Ovary (tissue), 9 donors: ENCODE measurements around the gene OSTM1. TPM values are rescaled to one million over a fixed set of nuclear protein-coding genes. Genes with fewer than 3 reads are reported as not detected.

Experiments
- DNase-seq, 5 donors: peaks; one replicate each; pipeline ENCODE4 v3.0.0-alpha.2; 2019 to 2020
- H3K27ac ChIP-seq, 2 donors: fragments of 200-600 bp; one replicate each; pipeline versions ENCODE4 v1.5.1 to v1.8.0; 2019 to 2022
- H3K27me3 ChIP-seq: fragments of 200-600 bp; one replicate; pipeline ENCODE4 v1.8.0; 2022
- H3K36me3 ChIP-seq: fragments of 200-600 bp; sonication (generic); one replicate; pipeline ENCODE4 v1.5.1; 2019
- H3K4me1 ChIP-seq: one replicate; pipeline ENCODE4 v1.8.1; 2013; ENCODE audit warnings: mild to moderate bottlenecking, moderate library complexity; ENCODE audit not compliant: insufficient read depth
- H3K4me3 ChIP-seq: fragments of 200-600 bp; sonication (generic); one replicate; pipeline ENCODE4 v1.5.1; 2017
- H3K9me3 ChIP-seq, 2 donors: fragments of 200-600 bp in 1 of 2; sonication (generic) in 1 of 2; one replicate each; pipeline versions ENCODE4 v1.5.1 to v1.8.1; 2013 to 2019; ENCODE audit warnings: mild to moderate bottlenecking in 1 of 2, moderate library complexity in 1 of 2
- EP300 ChIP-seq: sonication (generic); formaldehyde crosslinking; IDR thresholded peaks from one replicate; pipeline ENCODE4 v1.6.1; 2017; ENCODE audit warnings: antibody characterized with exemption
- POLR2A ChIP-seq: fragments of 450-650 bp; IDR thresholded peaks from one replicate; pipeline ENCODE4 v1.6.1; 2017; ENCODE audit warnings: antibody characterized with exemption, mild to moderate bottlenecking, moderate library complexity
- WGBS, 3 donors: extraction: QIAGEN DNeasy Blood & Tissue Kit in 1 of 3; methylation state at CpG; one replicate each; pipeline versions ENCODE4 v1.1.5 to v1.1.7; 2013 to 2017; 5-methylcytosine and 5-hydroxymethylcytosine counted together
- intact Hi-C, 4 donors: fragments of 100-400 bp; cut with DNase I; formaldehyde crosslinking; loops; one replicate each; pipeline versions ENCODE4 v1.11.0 to v1.15.1; 2022 to 2023
- polyA plus RNA-seq, 2 donors: library from polyadenylated mRNA; stranded (reverse); fragments of 200-250 nt in 1 of 2; fragments of 350-450 nt in 1 of 2; fragmentation: Illumina TruSeq in 1 of 2; extraction: RNeasy Lipid Tissue Mini Kit (QIAGEN cat#74804) in 1 of 2; gene quantifications; one replicate each; pipeline ENCODE4 v1.2.3, GENCODE V29; 2013 to 2014
- total RNA-seq, 7 donors: library from RNA; depleted of rRNA in 2 of 7; stranded (reverse); fragments of >200 nt in 2 of 7; fragmentation: NEBNext Ultra II Directional in 3 of 7; extraction: Animal tissue kit (Norgen Biotek cat#: 25700) in 3 of 7; gene quantifications; one replicate each; pipeline versions ENCODE4 v1.1.0 to v1.2.4, GENCODE V29; 2016 to 2023
- TF ChIP-seq, protein P1 (sequence below), 3 donors: fragments of 450-650 bp in 2 of 3; fragments of 200-600 bp in 1 of 3; IDR thresholded peaks; one replicate each; pipeline versions ENCODE4 v1.5.1 to v1.8.0; 2016 to 2022; ENCODE audit warnings: antibody characterized with exemption in 3 of 3, mild to moderate bottlenecking in 1 of 3
- donor health status: DM: no; HTN: no; CAD: no; lungs with moderate emphysema.
- donor health status: DM: no; HTN: no; CAD: no.
- donor health status: Bipolar disorder and iron deficiency.
- donor health status: DM: yes; HTN: yes; CAD: no.
- donor health status: DM: no; HTN: no; CAD: no.
- donor health status: DM: yes; HTN: yes; CAD: no.

Gene OSTM1
- total and polyA plus RNA-seq, 9 donors, result 10.9 to 55.5 (median 29.8) TPM

DNA sequence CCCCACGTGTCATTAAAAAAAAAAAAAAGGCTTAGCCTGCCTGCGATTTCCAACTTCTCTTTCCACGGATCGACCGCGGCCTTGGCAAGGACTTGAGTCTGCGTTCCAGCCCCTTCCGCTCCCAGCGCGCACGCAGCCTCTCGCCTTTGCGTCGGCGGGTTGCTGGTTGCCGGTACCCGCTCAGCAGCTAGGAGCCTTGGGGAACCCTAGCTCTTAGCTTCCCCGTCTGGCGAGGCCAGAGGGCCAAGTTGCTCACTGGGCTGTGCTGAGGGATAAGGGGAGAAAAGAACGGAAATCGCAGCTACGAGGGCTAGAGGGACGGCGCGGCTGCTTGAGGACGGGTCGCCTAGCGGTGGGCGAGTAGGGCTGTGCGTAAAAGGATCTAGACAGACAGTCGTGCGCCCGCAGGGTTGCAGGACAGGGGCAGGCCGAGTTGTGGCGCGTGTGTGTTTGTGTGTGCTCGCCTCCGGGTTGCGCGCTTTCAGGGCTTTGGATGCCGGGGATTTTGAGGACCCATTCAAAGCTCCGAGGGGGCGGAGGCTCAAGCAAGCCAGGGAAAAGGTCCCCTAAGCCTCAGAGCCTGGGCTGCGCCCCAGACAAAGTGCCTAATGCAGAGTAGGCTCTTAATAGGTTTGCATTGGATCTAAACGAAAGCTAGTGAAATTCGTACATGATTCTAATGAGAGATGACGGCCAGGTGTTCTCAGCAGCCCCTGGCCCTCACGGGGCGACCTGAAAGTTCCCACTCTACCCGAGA, 40.5 kb upstream of the OSTM1 start:
- Histone ChIP-seq H3K4me1 (peaks cover 18% of the 10 kb centered on the region), H3K4me3 (peak overlapping the region; percentile 20), H3K27ac (no peak overlapping the region), H3K9me3 (no peaks in the 10 kb centered on the region), H3K36me3 (no peaks in the 10 kb centered on the region), H3K27me3 (no peaks in the 10 kb centered on the region)
- intact Hi-C loops, result loop anchor here in 2 of 4 donors (5.0 to 10.0 kb wide), 3 partner anchors 150 to 412 kb away; partner anchors contain the start of gene SNX3 (in 1 of the 2)
- TF ChIP-seq, protein P1, sequence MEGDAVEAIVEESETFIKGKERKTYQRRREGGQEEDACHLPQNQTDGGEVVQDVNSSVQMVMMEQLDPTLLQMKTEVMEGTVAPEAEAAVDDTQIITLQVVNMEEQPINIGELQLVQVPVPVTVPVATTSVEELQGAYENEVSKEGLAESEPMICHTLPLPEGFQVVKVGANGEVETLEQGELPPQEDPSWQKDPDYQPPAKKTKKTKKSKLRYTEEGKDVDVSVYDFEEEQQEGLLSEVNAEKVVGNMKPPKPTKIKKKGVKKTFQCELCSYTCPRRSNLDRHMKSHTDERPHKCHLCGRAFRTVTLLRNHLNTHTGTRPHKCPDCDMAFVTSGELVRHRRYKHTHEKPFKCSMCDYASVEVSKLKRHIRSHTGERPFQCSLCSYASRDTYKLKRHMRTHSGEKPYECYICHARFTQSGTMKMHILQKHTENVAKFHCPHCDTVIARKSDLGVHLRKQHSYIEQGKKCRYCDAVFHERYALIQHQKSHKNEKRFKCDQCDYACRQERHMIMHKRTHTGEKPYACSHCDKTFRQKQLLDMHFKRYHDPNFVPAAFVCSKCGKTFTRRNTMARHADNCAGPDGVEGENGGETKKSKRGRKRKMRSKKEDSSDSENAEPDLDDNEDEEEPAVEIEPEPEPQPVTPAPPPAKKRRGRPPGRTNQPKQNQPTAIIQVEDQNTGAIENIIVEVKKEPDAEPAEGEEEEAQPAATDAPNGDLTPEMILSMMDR (IDR thresholded peaks at IDR 0.05), result no peak
- TF ChIP-seq EP300, result no peak
- no peak for TF ChIP-seq POLR2A
- DNase-seq, result peak; percentile 27 to 76 (median 52)
- 1 to 4% (median 2%) methylated on average over 50 of the region's 50 CpGs for WGBS, 3 donors

DNA sequence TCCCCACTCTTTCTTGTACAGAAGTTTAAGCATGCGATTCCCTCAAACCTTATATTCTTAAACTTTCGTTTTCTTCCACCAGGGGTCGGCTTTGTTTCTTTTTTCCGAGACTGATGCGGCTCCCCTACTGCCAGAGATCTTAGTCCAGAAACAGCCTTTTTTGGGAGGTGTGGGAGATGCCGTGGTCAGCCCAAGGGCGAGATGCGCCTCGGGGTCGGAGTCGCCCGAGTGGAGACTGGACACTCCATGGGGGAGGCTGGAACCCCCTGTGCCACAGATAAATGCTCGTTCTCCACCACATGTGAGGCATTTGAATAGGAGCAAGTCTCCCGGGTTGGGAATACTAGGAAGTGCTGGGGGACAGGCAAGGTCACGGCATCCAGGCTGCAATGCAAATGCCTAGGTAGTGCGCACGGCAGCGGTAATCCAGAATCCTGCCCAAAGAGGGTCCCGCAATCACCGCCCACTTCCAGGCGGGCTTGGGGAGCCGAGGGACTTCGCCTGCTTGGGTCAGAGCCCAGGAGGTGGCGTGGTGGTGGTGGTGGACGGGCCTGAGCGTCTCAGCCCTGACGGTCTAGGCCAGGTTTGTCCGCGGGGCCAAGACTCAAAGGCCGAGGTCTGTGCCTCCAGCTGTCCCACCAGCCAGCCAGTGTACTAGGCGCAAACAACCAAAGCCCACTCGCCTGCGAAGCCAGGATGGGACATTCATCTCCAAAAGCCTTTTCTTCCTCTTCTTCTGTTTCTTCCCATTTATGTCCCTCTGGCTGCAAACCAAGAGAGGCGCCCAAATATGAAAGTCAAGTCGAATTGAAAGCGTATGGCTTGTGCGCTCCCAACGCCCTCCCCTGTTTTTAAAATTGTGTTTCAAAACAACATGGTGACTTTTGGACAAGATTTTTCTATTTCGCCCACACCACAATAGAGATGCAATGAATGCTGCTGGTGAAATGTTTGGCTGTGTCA, 39.3 kb upstream of the OSTM1 start:
- H3K27me3 ChIP-seq, result no peaks in the 10 kb centered on the region
- no peak overlapping the region for H3K27ac ChIP-seq
- peak in 3 of 5 donors; percentile 27 to 44 (median 36) for DNase-seq
- H3K4me3 ChIP-seq, result no peak overlapping the region
- 37 to 44% (median 38%) methylated on average over 37 to 39 of the region's 39 CpGs for WGBS, 3 donors
- no peaks in the 10 kb centered on the region for H3K9me3 ChIP-seq
- no peaks in the 10 kb centered on the region for H3K36me3 ChIP-seq
- TF ChIP-seq POLR2A (no peak), EP300 (no peak)
- TF ChIP-seq, protein P1 (IDR thresholded peaks at IDR 0.05), result peak in 2 of 3 donors; percentile 47 to 60
- intact Hi-C loops, result loop anchor here (2.0 to 10.0 kb wide), 5 partner anchors 151 to 413 kb away; partner anchors contain the start of gene SNX3 (in 1 of the 4)
- H3K4me1 ChIP-seq, result peaks cover 13% of the 10 kb centered on the region

DNA sequence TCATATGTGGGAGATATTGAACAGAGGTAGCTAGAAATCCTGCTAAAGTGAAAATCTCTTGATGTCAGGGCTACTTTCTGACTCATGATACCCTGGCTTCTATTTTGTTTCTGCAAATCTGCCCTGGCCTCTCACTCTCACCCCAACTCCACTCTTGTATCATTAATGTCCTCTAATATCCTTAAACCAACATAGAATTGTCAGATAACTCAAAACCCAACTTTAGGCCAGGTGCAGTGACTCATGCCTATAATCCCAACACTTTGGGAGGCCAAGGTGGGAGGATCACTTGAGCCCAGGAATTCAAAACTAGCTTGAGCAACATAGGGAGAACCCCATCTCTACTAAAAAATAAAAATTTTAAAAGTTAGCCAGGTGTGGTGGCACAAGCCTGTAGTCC, 33.8 kb upstream of the OSTM1 start:
- Histone ChIP-seq H3K4me1 (no peaks in the 10 kb centered on the region), H3K27ac (no peak overlapping the region), H3K27me3 (no peaks in the 10 kb centered on the region), H3K4me3 (no peak overlapping the region), H3K9me3 (no peaks in the 10 kb centered on the region), H3K36me3 (no peaks in the 10 kb centered on the region)
- no peak for DNase-seq
- intact Hi-C loops, result no loop called here
- TF ChIP-seq, protein P1 (IDR thresholded peaks at IDR 0.05), result no peak
- TF ChIP-seq EP300, result no peak

GRCh38 chr6:108107102-108107501, 32.6 kb upstream of the OSTM1 start:
- intact Hi-C loops, result no loop called here
- DNase-seq, result no peak
- Histone ChIP-seq H3K36me3 (no peaks in the 10 kb centered on the region), H3K4me3 (no peak overlapping the region), H3K4me1 (no peaks in the 10 kb centered on the region), H3K27me3 (no peaks in the 10 kb centered on the region), H3K9me3 (no peaks in the 10 kb centered on the region), H3K27ac (no peak overlapping the region)
- 93 to 97% (median 96%) methylated on average over 1 of the region's 1 CpG for WGBS, 3 donors
- TF ChIP-seq POLR2A, result no peak
- TF ChIP-seq, protein P1 (IDR thresholded peaks at IDR 0.05), result no peak
- no peak for TF ChIP-seq EP300
